Activated naive CD8-positive, alpha-beta T cell treated with anti-CD3 and anti-CD28 coated beads, Interleukin-2, amount 10 ng/mL, durations not matched to agents 7 days and 5 days (primary cell): ENCODE data around the gene RELCH. TPM values are rescaled to one million over a fixed set of nuclear protein-coding genes. Genes with fewer than 3 reads are reported as not detected.
A peak's percentile ranks its signal among the peaks of the same experiment; 100 is the strongest.

Experiments
- ATAC-seq: fragments of 150-1000 bp; cut with Tn5 transposase; one replicate; pipeline ENCODE4 v1.10.0; 2021; ENCODE audit warnings: low read depth, moderate library complexity
- POLR2A ChIA-PET: fragments of 350-600 bp; sonication (Branson Sonifier 250); formaldehyde crosslinking; loops from one replicate; lab custom pipeline; 2021; ENCODE audit warnings: antibody characterized with exemption; lab: Charles Lee
- DNase-seq: peaks from one replicate; pipeline ENCODE4 v3.0.0; 2021
- H3K27ac Mint-ChIP-seq: one replicate; pipeline ENCODE4 v1.8.0; 2022; ENCODE audit warnings: mild to moderate bottlenecking, mixed read lengths
- H3K27me3 Mint-ChIP-seq: one replicate; pipeline ENCODE4 v1.8.0; 2022; ENCODE audit warnings: mild to moderate bottlenecking, moderate library complexity, mixed read lengths
- H3K36me3 Mint-ChIP-seq: one replicate; pipeline ENCODE4 v1.8.0; 2021; ENCODE audit warnings: mild to moderate bottlenecking, mixed read lengths
- H3K4me1 Mint-ChIP-seq: one replicate; pipeline ENCODE4 v1.8.0; 2021; ENCODE audit warnings: mixed read lengths
- H3K4me3 Mint-ChIP-seq: one replicate; pipeline ENCODE4 v1.8.0; 2022; ENCODE audit warnings: mild to moderate bottlenecking, moderate library complexity, mixed read lengths
- H3K9me3 Mint-ChIP-seq: one replicate; pipeline ENCODE4 v1.8.0; 2021; ENCODE audit warnings: mixed read lengths
- total RNA-seq, 2 experiments: library from RNA; stranded (reverse); gene quantifications; one replicate each; pipeline ENCODE4 v1.2.3, GENCODE V29; 2021

The RELCH gene
- total RNA-seq, 2 experiments from 2014 or later, result 42.9 to 46.3 TPM

DNA sequence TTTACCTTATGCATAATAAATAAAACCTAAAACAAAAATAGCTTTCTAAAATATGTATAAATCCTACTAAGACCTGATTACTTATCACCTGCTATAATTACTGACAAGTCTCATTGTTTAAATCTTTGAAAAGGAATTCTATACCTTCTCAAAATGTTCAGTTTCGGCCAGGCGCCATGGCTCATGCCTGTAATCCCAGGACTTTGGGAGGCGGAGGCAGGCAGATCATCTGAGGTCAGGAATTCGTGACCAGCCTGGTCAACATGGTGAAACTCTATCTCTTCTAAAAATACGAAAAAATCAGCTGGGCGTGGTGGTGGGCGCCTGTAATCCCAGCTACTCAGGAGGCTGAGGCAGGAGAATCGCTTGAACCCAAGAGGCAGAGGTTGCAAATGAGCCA, 58.1 kb downstream of the RELCH start:
- ATAC-seq (no peak), DNase-seq (no peak)
- H3K27ac Mint-ChIP-seq, result no peak overlapping the region
- no peak overlapping the region for H3K4me3 Mint-ChIP-seq
- no peaks in the 10 kb centered on the region for H3K9me3 Mint-ChIP-seq
- no peaks in the 10 kb centered on the region for H3K4me1 Mint-ChIP-seq
- POLR2A ChIA-PET, result no interaction called here
- H3K36me3 Mint-ChIP-seq, result peaks cover 6% of the 10 kb centered on the region
- H3K27me3 Mint-ChIP-seq, result no peaks in the 10 kb centered on the region

DNA sequence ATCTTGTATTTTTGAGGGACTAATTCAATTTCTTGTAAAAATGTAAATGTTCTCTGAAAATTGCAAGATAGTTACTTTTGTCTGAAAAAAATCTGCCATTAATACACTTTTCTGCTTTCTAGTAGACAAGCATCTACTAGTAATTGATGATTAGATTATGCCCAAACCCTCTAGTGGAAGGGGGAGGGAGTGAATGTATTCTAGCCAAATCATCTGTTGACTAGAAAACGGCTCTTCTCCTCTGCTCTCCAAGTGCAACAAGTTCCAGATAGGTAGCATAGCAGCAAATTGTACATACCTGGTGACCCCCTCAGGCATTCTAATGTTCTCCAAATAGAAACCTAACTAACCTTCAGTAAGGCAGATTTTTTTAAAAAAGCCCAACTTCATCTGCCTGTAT, 58.6 kb downstream of the RELCH start:
- H3K27me3 Mint-ChIP-seq, result no peaks in the 10 kb centered on the region
- H3K27ac Mint-ChIP-seq, result no peak overlapping the region
- H3K9me3 Mint-ChIP-seq, result no peaks in the 10 kb centered on the region
- ATAC-seq (no peak), DNase-seq (no peak)
- no peaks in the 10 kb centered on the region for H3K4me1 Mint-ChIP-seq
- no peak overlapping the region for H3K4me3 Mint-ChIP-seq
- POLR2A ChIA-PET, result no interaction called here
- H3K36me3 Mint-ChIP-seq, result peaks cover 6% of the 10 kb centered on the region

DNA sequence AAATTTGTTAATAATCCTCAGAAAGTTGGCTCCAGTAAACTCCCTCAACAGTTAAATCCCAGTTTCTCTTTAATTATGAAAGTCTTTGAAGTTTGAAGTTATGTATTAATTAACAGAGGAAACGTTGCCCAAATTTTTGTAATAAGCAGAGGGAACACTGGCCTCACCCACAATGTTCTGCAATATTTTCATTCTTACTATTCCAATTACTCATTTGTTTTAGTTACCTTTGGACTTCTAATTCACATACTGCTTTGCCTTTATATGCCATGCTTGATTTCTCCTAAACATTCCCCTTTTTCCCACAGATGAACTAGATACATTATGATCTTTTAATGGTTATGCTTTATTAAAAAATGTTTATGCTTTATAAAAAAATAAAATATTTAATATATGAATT, 61.3 kb downstream of the RELCH start:
- DNase-seq, result no peak
- no peaks in the 10 kb centered on the region for H3K4me1 Mint-ChIP-seq
- peaks cover 6% of the 10 kb centered on the region for H3K36me3 Mint-ChIP-seq
- no peaks in the 10 kb centered on the region for H3K9me3 Mint-ChIP-seq
- H3K27me3 Mint-ChIP-seq, result no peaks in the 10 kb centered on the region
- H3K27ac Mint-ChIP-seq, result no peak overlapping the region
- ATAC-seq, result no peak
- H3K4me3 Mint-ChIP-seq, result no peak overlapping the region
- POLR2A ChIA-PET, result interaction anchor here (0.8 kb wide), 1 partner anchor 61 kb away, joined by 3 read pairs; the partner anchor contains the start of genes PIGN and RELCH

DNA sequence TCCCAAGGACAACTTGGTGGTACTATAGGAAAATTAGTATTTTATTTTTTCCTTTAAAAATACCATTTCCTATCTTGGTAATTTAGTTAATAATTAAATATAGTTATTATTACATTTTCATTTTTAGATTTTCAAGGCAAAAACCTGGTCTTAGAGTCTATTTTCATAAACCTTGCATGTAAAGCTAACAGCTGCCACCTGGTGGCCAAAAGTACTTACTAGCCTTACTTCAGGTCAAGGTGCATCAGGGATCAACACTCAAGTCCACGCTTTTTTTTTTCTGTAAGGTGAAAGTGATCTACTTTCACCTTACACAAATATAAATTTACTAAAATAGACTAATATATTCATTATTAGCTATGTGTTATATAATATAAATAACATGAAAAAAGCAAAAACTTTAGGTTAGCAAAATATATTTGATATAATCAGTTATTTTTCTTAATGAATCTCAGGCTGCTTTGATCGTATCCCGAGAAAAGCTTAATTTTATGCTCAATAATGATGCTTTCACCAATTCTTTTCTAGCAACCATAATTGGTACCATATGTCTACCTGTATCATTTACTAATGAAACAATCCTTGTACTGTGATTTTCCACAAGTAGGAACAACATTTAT, 62.5 kb downstream of the RELCH start:
- Mint-ChIP-seq H3K4me1 (no peaks in the 10 kb centered on the region), H3K27me3 (no peaks in the 10 kb centered on the region), H3K27ac (no peak overlapping the region), H3K36me3 (peaks cover 8% of the 10 kb centered on the region), H3K9me3 (no peaks in the 10 kb centered on the region), H3K4me3 (no peak overlapping the region)
- POLR2A ChIA-PET, result no interaction called here
- DNase-seq (peak; percentile 33), ATAC-seq (peak; percentile 45)

DNA sequence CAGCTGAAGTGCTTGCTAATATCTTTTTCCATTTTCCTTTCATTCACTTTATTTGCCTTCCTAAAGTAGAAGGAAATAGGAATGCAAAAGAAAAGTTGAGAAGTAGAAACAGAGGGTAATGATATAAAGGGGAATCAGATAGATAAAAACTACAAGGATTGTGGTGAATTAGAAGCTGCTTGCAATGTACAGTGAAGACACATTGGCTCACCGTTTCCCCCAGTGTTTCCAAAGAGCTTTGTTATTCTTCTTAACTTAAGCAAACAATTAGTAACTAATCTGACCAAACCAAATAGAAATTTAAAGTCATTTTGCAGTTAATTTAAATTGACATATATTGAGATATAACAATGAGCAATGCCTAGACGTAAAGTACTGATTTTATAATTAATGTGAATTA, 63.4 kb downstream of the RELCH start:
- H3K27ac Mint-ChIP-seq, result no peak overlapping the region
- no peaks in the 10 kb centered on the region for H3K27me3 Mint-ChIP-seq
- POLR2A ChIA-PET, result no interaction called here
- H3K9me3 Mint-ChIP-seq, result no peaks in the 10 kb centered on the region
- H3K4me3 Mint-ChIP-seq, result no peak overlapping the region
- ATAC-seq (no peak), DNase-seq (no peak)
- no peaks in the 10 kb centered on the region for H3K4me1 Mint-ChIP-seq
- H3K36me3 Mint-ChIP-seq, result peaks cover 8% of the 10 kb centered on the region

DNA sequence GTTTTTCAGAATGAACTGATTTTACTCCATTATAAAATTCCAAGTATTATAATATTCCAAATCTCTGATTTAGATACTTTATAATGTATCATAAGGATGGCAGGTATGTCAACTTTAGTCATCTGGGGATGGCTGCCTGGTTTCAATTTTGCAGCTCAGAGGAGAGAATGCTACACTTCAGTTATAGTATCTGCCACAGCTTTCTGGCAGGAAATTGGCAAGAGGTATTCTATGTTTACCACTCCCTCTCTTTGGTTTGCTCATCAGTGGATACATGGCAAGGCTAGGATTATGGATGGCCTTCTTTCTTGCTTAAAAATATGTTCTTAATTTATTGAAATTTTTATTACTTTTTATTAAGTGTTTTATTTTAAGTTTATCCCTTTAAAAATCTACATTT, 71.0 kb downstream of the RELCH start:
- Mint-ChIP-seq H3K4me1 (no peaks in the 10 kb centered on the region), H3K36me3 (peaks cover 26% of the 10 kb centered on the region), H3K4me3 (no peak overlapping the region), H3K27ac (no peak overlapping the region), H3K27me3 (no peaks in the 10 kb centered on the region), H3K9me3 (no peaks in the 10 kb centered on the region)
- ATAC-seq, result no peak
- POLR2A ChIA-PET, result no interaction called here
- DNase-seq, result no peak

DNA sequence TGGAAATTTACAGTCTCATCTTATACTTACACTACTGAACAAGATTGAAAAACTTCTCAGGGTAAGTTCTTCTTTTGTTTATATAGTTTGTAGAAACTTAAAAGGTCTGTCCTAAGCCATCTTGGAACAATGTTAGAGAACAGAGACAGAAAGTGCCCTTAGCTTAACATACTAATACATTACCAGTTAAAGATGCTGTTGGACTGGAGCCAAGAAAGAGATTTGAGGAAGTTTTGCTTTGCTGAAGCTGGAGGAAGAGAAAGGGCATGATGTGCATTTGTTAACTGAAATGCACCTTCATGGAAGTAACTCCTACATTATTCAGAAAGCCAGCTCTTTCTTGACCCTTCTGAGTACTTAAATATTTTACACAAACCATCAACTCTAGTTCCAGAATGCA, 71.6 kb downstream of the RELCH start:
- no peak overlapping the region for H3K27ac Mint-ChIP-seq

DNA sequence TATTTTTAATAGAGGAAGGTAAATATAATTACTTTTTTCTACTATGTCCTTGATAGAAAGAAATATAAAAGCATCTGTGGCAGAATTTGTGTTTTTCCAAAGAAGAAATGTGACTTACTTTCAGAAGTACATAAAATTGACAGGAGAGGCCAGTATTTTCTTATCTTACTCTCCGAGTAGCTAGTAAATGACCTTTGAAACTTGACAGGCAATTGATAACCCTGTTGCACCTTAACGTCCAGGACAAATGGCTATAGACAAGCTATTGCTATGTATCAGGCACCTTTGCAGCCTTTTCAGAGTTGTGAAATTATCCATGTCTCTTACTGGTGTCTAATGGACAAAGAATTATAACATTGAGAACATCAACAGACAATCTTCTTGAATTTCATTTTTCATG, 75.0 kb downstream of the RELCH start:
- ATAC-seq (no peak), DNase-seq (no peak)
- H3K27ac Mint-ChIP-seq, result no peak overlapping the region
- H3K4me3 Mint-ChIP-seq, result no peak overlapping the region
- POLR2A ChIA-PET, result no interaction called here
- H3K27me3 Mint-ChIP-seq, result no peaks in the 10 kb centered on the region
- H3K36me3 Mint-ChIP-seq, result peaks cover 31% of the 10 kb centered on the region
- H3K9me3 Mint-ChIP-seq, result no peaks in the 10 kb centered on the region
- H3K4me1 Mint-ChIP-seq, result peaks cover 2% of the 10 kb centered on the region

More for the DNA sequence above, 71.6 kb downstream of the RELCH start:
- Mint-ChIP-seq H3K4me1 (no peaks in the 10 kb centered on the region), H3K4me3 (no peak overlapping the region), H3K36me3 (peaks cover 26% of the 10 kb centered on the region), H3K9me3 (no peaks in the 10 kb centered on the region), H3K27me3 (no peaks in the 10 kb centered on the region)
- ATAC-seq (no peak), DNase-seq (no peak)
- POLR2A ChIA-PET, result no interaction called here

DNA sequence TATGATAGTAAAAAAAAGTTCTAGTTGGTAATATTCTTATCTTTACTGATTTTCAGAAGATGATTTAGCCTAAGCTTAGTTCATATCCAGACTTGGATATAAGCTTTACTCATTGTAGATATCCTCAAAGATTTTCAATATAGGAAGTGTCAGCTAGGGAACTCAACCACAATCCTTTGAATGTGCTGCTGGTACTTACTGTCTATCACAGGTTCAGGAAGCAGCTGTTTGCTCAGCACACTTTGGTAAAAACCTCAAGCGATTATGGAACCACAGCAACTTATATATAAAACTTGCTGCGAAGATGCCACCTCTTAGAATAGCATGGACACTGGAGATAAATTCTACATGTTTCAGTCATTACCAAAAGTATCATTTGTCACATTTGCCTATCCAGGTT, 77.9 kb downstream of the RELCH start:
- no peak overlapping the region for H3K4me3 Mint-ChIP-seq
- POLR2A ChIA-PET, result no interaction called here
- H3K27me3 Mint-ChIP-seq, result no peaks in the 10 kb centered on the region
- peaks cover 2% of the 10 kb centered on the region for H3K4me1 Mint-ChIP-seq
- ATAC-seq, result no peak
- no peaks in the 10 kb centered on the region for H3K9me3 Mint-ChIP-seq
- DNase-seq, result no peak
- H3K36me3 Mint-ChIP-seq, result peaks cover 21% of the 10 kb centered on the region
- H3K27ac Mint-ChIP-seq, result no peak overlapping the region

DNA sequence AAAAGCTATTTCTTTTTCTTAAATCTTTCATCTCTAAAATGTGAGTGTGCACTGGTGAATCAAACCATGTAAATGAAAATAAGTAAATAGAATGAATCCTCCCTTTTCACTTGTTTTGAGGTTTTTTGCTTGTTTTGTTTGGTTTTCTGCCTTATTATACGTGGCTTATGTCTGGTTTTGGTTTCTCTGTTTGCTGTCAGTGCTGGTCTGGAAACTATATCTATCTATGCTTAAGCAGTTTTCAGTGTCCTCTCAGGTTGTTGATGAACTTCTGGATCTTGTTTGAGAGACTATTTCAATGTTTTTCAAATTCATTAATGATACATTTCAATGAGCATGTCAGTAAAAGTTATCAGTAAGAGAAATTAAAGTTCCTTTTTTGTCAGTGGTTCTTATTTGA, 90.0 kb downstream of the RELCH start:
- ATAC-seq (no peak), DNase-seq (no peak)
- peaks cover 14% of the 10 kb centered on the region for H3K4me1 Mint-ChIP-seq
- POLR2A ChIA-PET, result no interaction called here
- no peak overlapping the region for H3K4me3 Mint-ChIP-seq
- H3K27ac Mint-ChIP-seq, result no peak overlapping the region
- no peaks in the 10 kb centered on the region for H3K9me3 Mint-ChIP-seq
- no peaks in the 10 kb centered on the region for H3K27me3 Mint-ChIP-seq
- peaks cover 25% of the 10 kb centered on the region for H3K36me3 Mint-ChIP-seq

DNA sequence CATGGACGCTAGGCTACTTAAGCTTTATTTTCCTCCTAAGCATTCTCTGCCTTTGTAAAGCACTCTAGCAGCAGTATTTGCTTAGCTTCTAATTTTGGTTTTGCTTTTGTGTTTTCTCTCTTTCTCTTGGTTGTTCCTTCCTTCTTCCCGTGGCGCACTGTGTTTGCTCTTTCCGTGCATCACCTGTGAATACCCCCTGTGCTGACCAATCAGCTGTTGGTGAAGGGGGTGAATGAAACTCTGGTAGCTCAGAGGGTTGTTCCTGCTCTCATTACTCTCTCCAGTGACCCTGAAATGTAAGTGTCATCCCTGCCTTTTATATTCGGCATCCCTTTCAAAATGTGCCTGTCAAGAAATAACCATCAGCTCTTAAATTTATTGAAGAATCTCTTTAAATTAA, 92.5 kb downstream of the RELCH start:
- no peak for DNase-seq
- peaks cover 14% of the 10 kb centered on the region for H3K4me1 Mint-ChIP-seq
- no peak for ATAC-seq
- H3K4me3 Mint-ChIP-seq, result no peak overlapping the region
- no peaks in the 10 kb centered on the region for H3K27me3 Mint-ChIP-seq
- H3K27ac Mint-ChIP-seq, result no peak overlapping the region
- POLR2A ChIA-PET, result no interaction called here
- H3K9me3 Mint-ChIP-seq, result no peaks in the 10 kb centered on the region
- peaks cover 43% of the 10 kb centered on the region for H3K36me3 Mint-ChIP-seq

DNA sequence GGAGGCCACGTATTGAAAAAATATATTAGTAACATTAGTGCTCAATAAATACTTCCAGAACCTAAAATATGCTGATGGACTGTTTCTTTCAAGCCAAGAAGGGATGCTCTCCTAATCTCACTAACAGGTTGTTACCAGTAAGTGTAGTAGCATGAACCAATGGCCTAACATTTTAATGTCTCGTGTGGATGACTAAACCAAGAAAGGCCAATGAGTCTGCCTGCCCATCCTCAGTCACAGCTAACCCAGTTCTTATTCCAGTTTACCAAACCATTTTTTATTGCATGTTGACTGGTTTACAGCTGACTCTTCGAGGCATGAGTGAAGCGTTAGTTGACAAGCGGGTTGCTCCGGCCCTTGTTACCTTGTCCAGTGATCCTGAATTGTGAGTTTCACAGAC, 93.0 kb downstream of the RELCH start:
- Mint-ChIP-seq H3K36me3 (peaks cover 47% of the 10 kb centered on the region), H3K9me3 (no peaks in the 10 kb centered on the region), H3K27ac (no peak overlapping the region), H3K4me3 (no peak overlapping the region), H3K4me1 (peaks cover 14% of the 10 kb centered on the region), H3K27me3 (no peaks in the 10 kb centered on the region)
- DNase-seq, result no peak
- POLR2A ChIA-PET, result no interaction called here
- ATAC-seq, result no peak

DNA sequence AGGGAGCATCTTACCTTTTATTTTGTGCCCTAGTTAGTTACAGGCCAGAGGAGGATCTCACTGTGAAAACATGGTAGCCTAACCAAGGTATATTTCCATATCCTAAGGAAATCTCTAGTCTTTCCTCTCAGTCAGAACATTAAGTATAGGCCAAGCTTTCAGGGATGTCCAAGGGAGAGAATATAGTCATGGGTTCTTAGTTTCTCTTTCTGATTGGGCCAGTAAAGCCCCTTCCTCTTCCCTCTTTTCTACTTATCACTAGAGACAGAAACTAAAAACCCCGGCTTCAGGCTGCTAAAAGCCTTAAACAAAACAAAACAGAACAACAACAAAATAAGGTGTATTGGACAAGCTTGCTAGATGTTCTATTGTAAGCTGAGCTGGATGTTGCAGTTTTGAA, 93.7 kb downstream of the RELCH start:
- DNase-seq, result no peak
- POLR2A ChIA-PET, result no interaction called here
- Mint-ChIP-seq H3K36me3 (peaks cover 51% of the 10 kb centered on the region), H3K4me3 (no peak overlapping the region), H3K27me3 (no peaks in the 10 kb centered on the region), H3K27ac (no peak overlapping the region), H3K4me1 (peaks cover 19% of the 10 kb centered on the region), H3K9me3 (no peaks in the 10 kb centered on the region)
- ATAC-seq, result no peak

DNA sequence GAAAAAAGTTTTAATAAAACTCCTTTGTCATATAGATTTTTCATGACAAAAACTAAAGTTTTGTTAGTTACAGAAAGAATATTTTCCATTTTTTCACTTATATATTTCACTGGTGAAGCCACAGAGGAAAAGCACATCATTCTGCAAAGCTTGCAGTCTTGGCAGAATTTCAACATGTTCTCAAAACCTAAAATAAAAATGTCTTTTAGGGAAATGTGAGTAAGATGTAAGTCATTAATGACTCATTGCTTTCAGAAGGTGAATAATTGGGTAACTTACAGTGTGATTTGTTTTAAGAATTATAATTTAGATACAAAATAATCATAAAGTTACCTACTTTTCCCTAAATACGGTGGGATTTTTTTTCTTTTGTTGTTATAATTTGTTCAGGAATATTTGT, 94.6 kb downstream of the RELCH start:
- no peak overlapping the region for H3K27ac Mint-ChIP-seq
- no peak for ATAC-seq
- POLR2A ChIA-PET, result no interaction called here
- no peak for DNase-seq
- no peaks in the 10 kb centered on the region for H3K9me3 Mint-ChIP-seq
- peaks cover 20% of the 10 kb centered on the region for H3K4me1 Mint-ChIP-seq
- peaks cover 51% of the 10 kb centered on the region for H3K36me3 Mint-ChIP-seq
- H3K27me3 Mint-ChIP-seq, result no peaks in the 10 kb centered on the region
- no peak overlapping the region for H3K4me3 Mint-ChIP-seq

DNA sequence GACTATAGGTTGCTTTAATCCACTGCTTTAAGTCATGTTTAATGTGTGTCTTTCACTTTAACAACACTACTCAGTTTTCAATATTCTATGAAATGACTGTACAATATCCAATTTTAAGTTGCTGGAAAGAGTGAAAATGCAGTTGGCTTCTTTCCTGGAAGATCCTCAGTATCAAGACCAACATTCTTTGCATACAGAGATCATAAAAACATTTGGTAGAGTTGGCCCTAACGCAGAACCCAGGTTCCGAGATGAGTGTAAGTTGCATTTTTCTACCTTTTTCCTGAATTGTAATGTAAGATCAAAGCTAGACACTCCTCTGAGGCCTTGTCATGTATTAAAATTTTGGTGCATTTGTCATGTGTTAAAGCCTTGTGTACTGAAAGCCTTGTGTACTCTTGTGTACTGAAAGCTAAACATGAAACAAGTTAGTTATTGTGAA, 95.2 kb downstream of the RELCH start:
- DNase-seq, result no peak
- Mint-ChIP-seq H3K9me3 (no peaks in the 10 kb centered on the region), H3K4me1 (peaks cover 15% of the 10 kb centered on the region), H3K4me3 (no peak overlapping the region), H3K36me3 (peaks cover 47% of the 10 kb centered on the region), H3K27me3 (no peaks in the 10 kb centered on the region), H3K27ac (no peak overlapping the region)
- POLR2A ChIA-PET, result no interaction called here
- ATAC-seq, result no peak
